B cell (primary cell): Measurements from ENCODE around the gene BABAM2.

ENCODE experiments used
- CTCF ChIP-seq: fragments of 200-600 bp; IDR thresholded peaks from one replicate; pipeline ENCODE4 v1.8.0; 2022; ENCODE audit warnings: antibody characterized with exemption, mild to moderate bottlenecking
- EZH2 ChIP-seq: IDR thresholded peaks from 2 replicates; pipeline ENCODE4 v1.6.1; 2012; ENCODE audit warnings: borderline replicate concordance, low read depth, mild to moderate bottlenecking, moderate library complexity, low read length; ENCODE audit not compliant: insufficient read depth, poor library complexity, severe bottlenecking

GRCh38 chr2:28187186-28187585, 296.7 kb downstream of the BABAM2 start:
- TF ChIP-seq EZH2 (no peak), CTCF (no peak)
